ENCODE data around the gene SSR4.

- TF ChIP-seq CTCF (IDR thresholded peaks at IDR 0.05): no peak
- no peak for TF ChIP-seq POLR2A (IDR thresholded peaks at IDR 0.05)
Measured at GRCh38 chrX:153801669-153802068, 7.2 kb downstream of the SSR4 start.

Data from thyroid gland (tissue), 4 donors.